AG04449 (cell line): Measurements from ENCODE around the gene TTN.

Experiments
- CTCF ChIA-PET: fragments of 350-600 bp; formaldehyde crosslinking; extraction: SDS; loops from one replicate; lab custom pipeline; 2021; ENCODE audit warnings: antibody characterized with exemption; lab: Yijun Ruan, JAX
- POLR2A ChIA-PET: fragments of 400-600, 350-600 bp; formaldehyde crosslinking; extraction: SDS; loops from one replicate; lab custom pipeline; 2020; ENCODE audit warnings: antibody characterized with exemption, inconsistent platforms; lab: Yijun Ruan, JAX
- DNase-seq: peaks from one replicate; pipeline ENCODE4 v3.0.0-alpha.2; 2010; ENCODE audit warnings: low read depth, low spot score
- H3K4me3 ChIP-seq: 2 replicates; pipeline ENCODE4 v1.5.1; 2011; ENCODE audit warnings: low read depth, mild to moderate bottlenecking, control low read depth, low read length
- TF ChIP-seq, protein P1 (sequence below): IDR thresholded peaks from one replicate; pipeline ENCODE4 v1.5.1; 2011; ENCODE audit warnings: mild to moderate bottlenecking, moderate library complexity, low read length, control low read depth, inconsistent platforms; ENCODE audit not compliant: insufficient read depth; ENCODE audit errors: missing control alignments

TTN gene

DNA sequence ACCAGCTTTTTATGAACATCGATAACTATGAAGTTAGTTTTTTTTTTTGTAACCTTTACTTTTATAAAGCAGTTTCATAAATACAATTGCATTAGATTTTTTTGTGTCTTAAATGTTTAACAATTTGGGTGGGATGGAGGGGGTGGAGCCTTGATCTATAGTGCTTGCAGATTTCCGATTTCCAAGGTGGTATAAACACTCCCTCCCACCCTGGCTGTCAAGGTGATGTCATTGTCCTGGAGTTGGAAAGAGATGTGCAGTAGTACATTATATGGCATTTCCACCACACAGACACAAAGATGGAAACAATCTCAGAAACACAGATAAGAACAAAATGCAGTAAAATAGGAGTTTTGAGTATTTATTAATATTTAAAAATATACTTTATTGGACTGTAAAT is 114.4 kb downstream of the TTN start:
- no peak overlapping the region for H3K4me3 ChIP-seq
- ChIA-PET POLR2A (no interaction called here), CTCF (interaction anchor here (4.0 kb wide), 1 partner anchor 8 kb away, joined by 19 read pairs; no protein-coding TSS in a partner anchor)
- DNase-seq: no peak
- TF ChIP-seq, protein P1, sequence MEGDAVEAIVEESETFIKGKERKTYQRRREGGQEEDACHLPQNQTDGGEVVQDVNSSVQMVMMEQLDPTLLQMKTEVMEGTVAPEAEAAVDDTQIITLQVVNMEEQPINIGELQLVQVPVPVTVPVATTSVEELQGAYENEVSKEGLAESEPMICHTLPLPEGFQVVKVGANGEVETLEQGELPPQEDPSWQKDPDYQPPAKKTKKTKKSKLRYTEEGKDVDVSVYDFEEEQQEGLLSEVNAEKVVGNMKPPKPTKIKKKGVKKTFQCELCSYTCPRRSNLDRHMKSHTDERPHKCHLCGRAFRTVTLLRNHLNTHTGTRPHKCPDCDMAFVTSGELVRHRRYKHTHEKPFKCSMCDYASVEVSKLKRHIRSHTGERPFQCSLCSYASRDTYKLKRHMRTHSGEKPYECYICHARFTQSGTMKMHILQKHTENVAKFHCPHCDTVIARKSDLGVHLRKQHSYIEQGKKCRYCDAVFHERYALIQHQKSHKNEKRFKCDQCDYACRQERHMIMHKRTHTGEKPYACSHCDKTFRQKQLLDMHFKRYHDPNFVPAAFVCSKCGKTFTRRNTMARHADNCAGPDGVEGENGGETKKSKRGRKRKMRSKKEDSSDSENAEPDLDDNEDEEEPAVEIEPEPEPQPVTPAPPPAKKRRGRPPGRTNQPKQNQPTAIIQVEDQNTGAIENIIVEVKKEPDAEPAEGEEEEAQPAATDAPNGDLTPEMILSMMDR: no peak

DNA sequence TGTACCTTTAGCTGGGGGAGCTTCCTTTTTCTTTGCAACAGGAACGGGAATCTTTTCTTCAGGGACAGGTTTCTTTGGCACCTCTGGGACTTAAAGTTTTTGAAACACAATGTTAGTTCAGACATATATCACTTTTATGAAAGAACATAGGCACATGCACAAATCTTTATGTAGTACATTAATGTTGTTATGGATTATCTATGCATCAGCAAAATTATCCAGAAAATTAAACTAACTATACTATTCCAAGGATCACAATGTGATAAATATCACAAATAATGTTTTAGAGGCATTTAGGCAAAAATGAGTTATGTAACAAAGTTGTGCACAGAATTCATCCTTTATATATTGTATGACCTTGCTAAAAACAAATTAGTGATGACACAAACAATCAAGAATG is 117.4 kb downstream of the TTN start:
- ChIA-PET POLR2A (no interaction called here), CTCF (interaction anchor here (4.0 kb wide), 1 partner anchor 11 kb away, joined by 19 read pairs; no protein-coding TSS in a partner anchor)
- H3K4me3 ChIP-seq: no peak overlapping the region
- TF ChIP-seq, protein P1: no peak
- DNase-seq: no peak

DNA sequence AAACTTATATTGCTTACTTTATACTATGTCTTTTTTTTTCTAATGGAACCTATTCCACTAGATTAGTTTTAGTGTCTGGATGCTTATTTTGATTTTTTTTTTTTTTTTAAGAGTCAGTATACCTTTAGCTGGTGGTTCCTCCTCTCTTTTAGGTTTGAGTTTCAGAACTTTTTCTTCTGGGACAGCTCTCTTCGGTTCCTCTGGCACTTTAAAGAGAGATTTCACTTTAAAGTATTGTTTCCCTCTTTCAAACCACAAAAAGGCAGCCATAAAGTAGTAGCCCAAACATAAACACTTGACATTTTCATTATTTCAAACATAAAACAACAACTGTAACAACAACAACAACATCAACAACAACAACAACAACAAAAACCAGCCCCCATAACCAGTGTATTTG is 123.3 kb downstream of the TTN start:
- TF ChIP-seq, protein P1: no peak
- ChIA-PET POLR2A (no interaction called here), CTCF (interaction anchor here (1.1 kb wide), 1 partner anchor 17 kb away, joined by 3 read pairs; no protein-coding TSS in a partner anchor)
- no peak overlapping the region for H3K4me3 ChIP-seq
- no peak for DNase-seq

DNA sequence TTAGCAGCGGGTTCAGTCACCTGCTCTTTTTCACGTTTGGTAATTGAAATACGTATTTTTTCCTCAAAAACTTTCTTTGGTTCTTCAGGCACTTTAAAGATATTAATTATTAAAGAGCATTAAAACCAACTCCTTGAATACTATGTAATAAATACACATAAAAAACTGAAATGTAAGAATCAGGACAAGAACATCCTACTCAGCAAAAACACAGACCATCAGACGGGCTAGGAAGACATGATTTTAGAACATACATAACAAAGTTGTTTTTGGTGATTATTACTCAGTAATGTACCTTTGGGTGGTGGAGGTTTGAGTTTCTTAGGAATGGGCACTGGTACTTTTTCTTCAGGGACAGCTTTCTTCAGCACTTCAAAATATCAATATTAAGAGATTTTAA is 126.1 kb downstream of the TTN start:
- no peak overlapping the region for H3K4me3 ChIP-seq
- TF ChIP-seq, protein P1: no peak
- CTCF ChIA-PET: no interaction called here
- no peak for DNase-seq
- POLR2A ChIA-PET: no interaction called here

DNA sequence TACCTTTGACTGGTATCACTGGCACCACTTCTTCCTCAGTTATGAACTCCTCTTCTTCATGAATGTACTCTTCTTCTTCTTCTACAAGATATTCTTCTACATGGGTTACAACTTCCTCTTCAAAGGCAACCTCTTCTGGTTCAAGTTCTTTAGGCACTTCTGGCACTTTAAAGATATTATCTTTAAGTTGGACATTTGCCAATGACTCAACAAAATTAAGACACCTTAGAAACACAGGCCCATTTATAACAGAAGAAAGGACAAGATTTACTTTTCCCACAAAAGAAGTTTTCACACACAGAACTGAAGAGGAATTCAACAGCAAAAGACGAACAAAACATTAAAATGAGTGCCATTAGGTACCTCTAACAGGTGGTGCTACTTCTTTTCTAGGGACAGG is 127.3 kb downstream of the TTN start:
- ChIA-PET POLR2A (no interaction called here), CTCF (no interaction called here)
- DNase-seq: no peak
- H3K4me3 ChIP-seq: no peak overlapping the region
- TF ChIP-seq, protein P1: no peak

DNA sequence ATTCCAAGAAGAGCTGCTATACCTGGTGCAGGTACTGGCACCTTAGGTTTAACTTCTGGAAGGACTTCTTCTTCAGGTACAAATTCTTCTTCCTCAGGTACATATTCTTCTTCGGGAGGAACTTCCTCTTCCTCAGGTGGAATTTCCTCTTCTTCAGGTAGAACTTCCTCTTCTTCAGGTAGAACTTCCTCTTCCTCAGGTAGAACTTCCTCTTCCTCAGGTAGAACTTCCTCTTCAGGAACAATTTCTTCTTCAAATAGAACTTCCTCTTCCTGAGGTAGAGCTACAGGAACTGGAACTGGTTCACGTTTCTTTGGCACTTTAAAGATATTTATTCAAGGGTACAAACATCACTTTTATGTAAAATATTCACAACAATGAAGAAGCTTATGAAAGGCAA is 129.6 kb downstream of the TTN start:
- TF ChIP-seq, protein P1: no peak
- CTCF ChIA-PET: interaction anchor here (1.4 kb wide), 1 partner anchor 23 kb away, joined by 4 read pairs; no protein-coding TSS in a partner anchor
- POLR2A ChIA-PET: no interaction called here
- no peak for DNase-seq
- no peak overlapping the region for H3K4me3 ChIP-seq
